Measurements from ENCODE around the gene RELCH.

GRCh38 chr18:62226047-62226446, 39.0 kb downstream of the RELCH start:
- TF ChIP-seq EP300 (IDR thresholded peaks at IDR 0.05) (no peak), JUNB (IDR thresholded peaks at IDR 0.05) (no peak), RAD21 (conservative IDR thresholded peaks at IDR 0.05 in 1 of 2, IDR thresholded peaks at IDR 0.05 in 1 of 2) (no peak)
- TF ChIP-seq, protein P1, sequence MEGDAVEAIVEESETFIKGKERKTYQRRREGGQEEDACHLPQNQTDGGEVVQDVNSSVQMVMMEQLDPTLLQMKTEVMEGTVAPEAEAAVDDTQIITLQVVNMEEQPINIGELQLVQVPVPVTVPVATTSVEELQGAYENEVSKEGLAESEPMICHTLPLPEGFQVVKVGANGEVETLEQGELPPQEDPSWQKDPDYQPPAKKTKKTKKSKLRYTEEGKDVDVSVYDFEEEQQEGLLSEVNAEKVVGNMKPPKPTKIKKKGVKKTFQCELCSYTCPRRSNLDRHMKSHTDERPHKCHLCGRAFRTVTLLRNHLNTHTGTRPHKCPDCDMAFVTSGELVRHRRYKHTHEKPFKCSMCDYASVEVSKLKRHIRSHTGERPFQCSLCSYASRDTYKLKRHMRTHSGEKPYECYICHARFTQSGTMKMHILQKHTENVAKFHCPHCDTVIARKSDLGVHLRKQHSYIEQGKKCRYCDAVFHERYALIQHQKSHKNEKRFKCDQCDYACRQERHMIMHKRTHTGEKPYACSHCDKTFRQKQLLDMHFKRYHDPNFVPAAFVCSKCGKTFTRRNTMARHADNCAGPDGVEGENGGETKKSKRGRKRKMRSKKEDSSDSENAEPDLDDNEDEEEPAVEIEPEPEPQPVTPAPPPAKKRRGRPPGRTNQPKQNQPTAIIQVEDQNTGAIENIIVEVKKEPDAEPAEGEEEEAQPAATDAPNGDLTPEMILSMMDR (IDR thresholded peaks at IDR 0.05) = no peak

Data from A549 (cell line).